Measurements from ENCODE around the gene PPP1R9A. TPM values are rescaled to one million over a fixed set of nuclear protein-coding genes. Genes with fewer than 3 reads are reported as not detected.

Gene PPP1R9A
- total RNA-seq, 2 experiments from 2014 or later = not detected

DNA sequence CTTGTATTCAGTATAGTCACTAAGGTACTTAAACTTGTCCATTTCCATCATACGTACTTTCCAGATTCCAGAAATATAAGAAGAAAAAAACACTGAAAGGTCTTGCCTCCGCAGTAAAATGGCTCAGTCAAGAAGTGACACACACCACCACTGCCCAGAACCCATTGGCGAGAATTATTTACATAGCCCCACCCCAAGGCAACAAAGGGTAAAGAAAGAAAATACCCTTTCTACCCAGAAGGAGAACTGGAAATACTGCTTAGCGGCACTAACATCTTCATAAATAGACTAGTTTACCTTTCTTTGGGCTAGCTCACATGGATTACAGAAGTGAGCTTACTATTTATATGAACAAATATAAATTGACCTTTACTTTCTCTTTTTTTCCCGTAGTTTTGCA lies 194.0 kb downstream of the PPP1R9A start:
- intact Hi-C loops (cut with micrococcal nuclease) = no loop called here
- Mint-ChIP-seq H3K27me3 (ENCODE audit: low read depth) (no peaks in the 10 kb centered on the region), H3K27ac (no peak overlapping the region), H3K36me3 (ENCODE audit: low read depth) (no peaks in the 10 kb centered on the region), H3K9me3 (no peaks in the 10 kb centered on the region), H3K4me3 (no peak overlapping the region), H3K4me1 (ENCODE audit: low read depth) (no peaks in the 10 kb centered on the region)
- no peak for DNase-seq
- CTCF ChIA-PET = no interaction called here

DNA sequence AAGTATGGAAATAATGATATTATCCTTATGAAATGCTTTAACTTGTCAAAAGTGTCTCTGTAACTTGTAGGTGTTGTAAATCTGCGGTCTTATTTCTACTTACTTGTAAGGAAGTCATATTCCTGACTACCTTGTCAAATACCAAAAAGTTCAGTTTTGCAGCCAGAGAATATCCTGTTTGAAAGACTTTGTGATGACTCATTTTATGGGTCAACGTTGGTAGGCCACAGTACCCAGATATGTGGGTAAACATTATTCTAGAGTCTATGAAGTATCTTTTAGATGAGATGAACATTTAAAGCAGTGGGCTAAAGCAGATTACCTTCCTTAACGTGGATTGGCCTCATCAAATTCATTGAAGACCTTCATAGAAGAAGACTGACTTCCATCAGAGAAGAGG lies 195.3 kb downstream of the PPP1R9A start:
- CTCF ChIA-PET = no interaction called here
- intact Hi-C loops (cut with micrococcal nuclease) = no loop called here
- no peak overlapping the region for H3K4me3 Mint-ChIP-seq
- no peaks in the 10 kb centered on the region for H3K27me3 Mint-ChIP-seq (ENCODE audit: low read depth)
- H3K4me1 Mint-ChIP-seq (ENCODE audit: low read depth) = no peaks in the 10 kb centered on the region
- H3K36me3 Mint-ChIP-seq (ENCODE audit: low read depth) = no peaks in the 10 kb centered on the region
- no peaks in the 10 kb centered on the region for H3K9me3 Mint-ChIP-seq
- no peak for DNase-seq
- no peak overlapping the region for H3K27ac Mint-ChIP-seq

GRCh38 chr7:95104739-95105138 lies 197.3 kb downstream of the PPP1R9A start:
- Mint-ChIP-seq H3K9me3 (no peaks in the 10 kb centered on the region), H3K27me3 (ENCODE audit: low read depth) (peaks cover 4% of the 10 kb centered on the region), H3K4me1 (ENCODE audit: low read depth) (no peaks in the 10 kb centered on the region), H3K4me3 (no peak overlapping the region), H3K27ac (no peak overlapping the region), H3K36me3 (ENCODE audit: low read depth) (no peaks in the 10 kb centered on the region)
- CTCF ChIA-PET = no interaction called here
- DNase-seq = no peak
- intact Hi-C loops (cut with micrococcal nuclease) = no loop called here

DNA sequence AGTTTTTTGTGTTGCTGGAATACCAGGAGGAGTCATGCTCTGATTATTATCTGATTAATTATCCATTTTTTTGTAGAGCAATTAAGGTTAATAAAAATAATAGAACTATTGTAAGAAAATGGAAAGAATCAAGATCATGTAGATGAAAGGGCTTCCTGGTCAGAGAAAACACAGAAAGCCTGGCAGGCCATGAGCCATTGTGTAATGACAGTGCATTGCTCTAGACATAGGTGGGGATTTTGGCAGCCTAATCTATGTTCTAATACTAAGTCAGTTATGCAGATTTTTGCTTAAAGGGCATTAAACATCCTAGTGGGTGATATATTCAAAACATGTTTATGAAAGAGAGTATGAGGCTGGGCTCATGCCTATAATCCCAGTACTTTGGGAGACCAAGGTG lies 198.2 kb downstream of the PPP1R9A start:
- Mint-ChIP-seq H3K4me3 (no peak overlapping the region), H3K27ac (no peak overlapping the region), H3K9me3 (no peaks in the 10 kb centered on the region), H3K36me3 (ENCODE audit: low read depth) (no peaks in the 10 kb centered on the region), H3K27me3 (ENCODE audit: low read depth) (peaks cover 4% of the 10 kb centered on the region), H3K4me1 (ENCODE audit: low read depth) (no peaks in the 10 kb centered on the region)
- intact Hi-C loops (cut with micrococcal nuclease) = no loop called here
- CTCF ChIA-PET = no interaction called here
- no peak for DNase-seq

- no peak for DNase-seq
- Mint-ChIP-seq H3K27me3 (ENCODE audit: low read depth) (peaks cover 4% of the 10 kb centered on the region), H3K27ac (no peak overlapping the region), H3K9me3 (no peaks in the 10 kb centered on the region), H3K4me3 (no peak overlapping the region), H3K36me3 (ENCODE audit: low read depth) (no peaks in the 10 kb centered on the region), H3K4me1 (ENCODE audit: low read depth) (no peaks in the 10 kb centered on the region)
- CTCF ChIA-PET = no interaction called here
- intact Hi-C loops (cut with micrococcal nuclease) = no loop called here
Observed at GRCh38 chr7:95106401-95106800, 199.0 kb downstream of the PPP1R9A start.

- DNase-seq = no peak
- intact Hi-C loops (cut with micrococcal nuclease) = no loop called here
- no peaks in the 10 kb centered on the region for H3K36me3 Mint-ChIP-seq (ENCODE audit: low read depth)
- no peaks in the 10 kb centered on the region for H3K4me1 Mint-ChIP-seq (ENCODE audit: low read depth)
- H3K27me3 Mint-ChIP-seq (ENCODE audit: low read depth) = peaks cover 8% of the 10 kb centered on the region
- no peak overlapping the region for H3K27ac Mint-ChIP-seq
- H3K9me3 Mint-ChIP-seq = no peaks in the 10 kb centered on the region
- H3K4me3 Mint-ChIP-seq = no peak overlapping the region
- CTCF ChIA-PET = no interaction called here
Observed at GRCh38 chr7:95110707-95111106, 203.3 kb downstream of the PPP1R9A start.

GRCh38 chr7:95113590-95113989 lies 206.2 kb downstream of the PPP1R9A start:
- CTCF ChIA-PET = no interaction called here
- intact Hi-C loops (cut with micrococcal nuclease) = no loop called here
- no peaks in the 10 kb centered on the region for H3K36me3 Mint-ChIP-seq (ENCODE audit: low read depth)
- peaks cover 8% of the 10 kb centered on the region for H3K27me3 Mint-ChIP-seq (ENCODE audit: low read depth)
- H3K9me3 Mint-ChIP-seq = no peaks in the 10 kb centered on the region
- DNase-seq = no peak
- H3K4me1 Mint-ChIP-seq (ENCODE audit: low read depth) = no peaks in the 10 kb centered on the region
- no peak overlapping the region for H3K27ac Mint-ChIP-seq
- no peak overlapping the region for H3K4me3 Mint-ChIP-seq

DNA sequence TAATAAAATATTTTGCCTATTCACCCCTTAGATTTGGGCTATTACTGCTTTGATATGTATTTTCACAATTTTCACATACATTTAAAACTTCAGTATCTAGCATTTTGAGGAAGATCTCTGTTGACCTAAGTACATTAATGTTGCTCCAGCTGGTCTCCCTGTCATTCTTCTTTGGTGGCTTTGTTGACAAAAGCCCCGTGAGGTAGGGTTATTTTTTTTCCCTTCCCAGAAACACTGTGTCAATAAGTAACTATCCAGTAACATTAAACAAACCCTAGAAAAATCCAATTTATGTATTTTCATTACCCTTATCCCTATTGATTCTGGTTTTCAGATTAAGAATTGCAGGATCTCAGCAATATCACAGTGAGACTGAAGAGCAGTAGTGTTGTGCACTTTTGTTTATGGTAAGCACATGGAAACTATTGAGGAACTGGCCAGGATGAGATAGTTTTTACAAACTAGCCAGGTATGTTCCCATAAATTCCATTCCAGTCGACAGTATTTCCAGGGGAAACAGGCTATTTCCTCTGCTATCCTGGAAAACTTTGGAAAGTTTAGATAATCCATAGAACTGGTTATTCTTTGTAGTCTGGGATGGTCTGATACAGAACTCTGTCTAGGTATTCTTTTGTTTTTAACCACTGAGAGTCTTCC lies 218.8 kb downstream of the PPP1R9A start:
- intact Hi-C loops (cut with micrococcal nuclease) = no loop called here
- Mint-ChIP-seq H3K9me3 (peaks cover 7% of the 10 kb centered on the region), H3K27ac (no peak overlapping the region), H3K27me3 (ENCODE audit: low read depth) (no peaks in the 10 kb centered on the region), H3K4me3 (no peak overlapping the region), H3K4me1 (ENCODE audit: low read depth) (no peaks in the 10 kb centered on the region), H3K36me3 (ENCODE audit: low read depth) (no peaks in the 10 kb centered on the region)
- CTCF ChIA-PET = no interaction called here
- DNase-seq = no peak

- DNase-seq = no peak
- Mint-ChIP-seq H3K4me1 (ENCODE audit: low read depth) (no peaks in the 10 kb centered on the region), H3K4me3 (no peak overlapping the region), H3K9me3 (peaks cover 7% of the 10 kb centered on the region), H3K27ac (no peak overlapping the region), H3K36me3 (ENCODE audit: low read depth) (no peaks in the 10 kb centered on the region), H3K27me3 (ENCODE audit: low read depth) (no peaks in the 10 kb centered on the region)
- CTCF ChIA-PET = no interaction called here
- intact Hi-C loops (cut with micrococcal nuclease) = no loop called here
Observed at GRCh38 chr7:95132500-95132899, 225.1 kb downstream of the PPP1R9A start.

DNA sequence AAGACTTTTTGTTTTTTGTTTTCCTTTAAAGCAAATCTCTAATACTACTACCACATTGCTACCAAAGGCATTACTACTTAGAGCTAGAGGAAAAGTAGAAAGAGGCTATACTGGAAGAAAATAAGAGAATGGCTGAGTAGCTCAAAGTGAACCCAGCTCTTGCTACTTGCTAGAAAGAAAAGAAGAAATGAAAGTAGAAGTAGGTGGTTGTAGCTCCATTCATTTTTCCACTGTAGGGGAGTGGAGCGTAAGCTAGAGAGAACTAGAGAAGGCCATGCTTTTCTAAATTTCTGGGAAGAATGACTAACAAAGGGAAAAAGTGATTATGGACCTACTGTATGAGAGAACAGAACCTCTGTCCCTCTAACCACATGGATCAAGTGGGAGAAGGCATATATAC lies 232.5 kb downstream of the PPP1R9A start:
- Mint-ChIP-seq H3K9me3 (no peaks in the 10 kb centered on the region), H3K4me1 (ENCODE audit: low read depth) (no peaks in the 10 kb centered on the region), H3K27ac (no peak overlapping the region), H3K36me3 (ENCODE audit: low read depth) (no peaks in the 10 kb centered on the region), H3K4me3 (no peak overlapping the region), H3K27me3 (ENCODE audit: low read depth) (no peaks in the 10 kb centered on the region)
- DNase-seq = no peak
- intact Hi-C loops (cut with micrococcal nuclease) = no loop called here
- CTCF ChIA-PET = interaction anchor here (0.7 to 0.8 kb wide), 2 partner anchors 1083 to 1762 kb away, joined by 3 read pairs; no protein-coding TSS in a partner anchor

- Mint-ChIP-seq H3K27me3 (ENCODE audit: low read depth) (no peaks in the 10 kb centered on the region), H3K36me3 (ENCODE audit: low read depth) (no peaks in the 10 kb centered on the region), H3K27ac (no peak overlapping the region), H3K9me3 (no peaks in the 10 kb centered on the region), H3K4me3 (no peak overlapping the region), H3K4me1 (ENCODE audit: low read depth) (no peaks in the 10 kb centered on the region)
- CTCF ChIA-PET = no interaction called here
- DNase-seq = no peak
- intact Hi-C loops (cut with micrococcal nuclease) = no loop called here
Observed at GRCh38 chr7:95141755-95142154, 234.4 kb downstream of the PPP1R9A start.

DNA sequence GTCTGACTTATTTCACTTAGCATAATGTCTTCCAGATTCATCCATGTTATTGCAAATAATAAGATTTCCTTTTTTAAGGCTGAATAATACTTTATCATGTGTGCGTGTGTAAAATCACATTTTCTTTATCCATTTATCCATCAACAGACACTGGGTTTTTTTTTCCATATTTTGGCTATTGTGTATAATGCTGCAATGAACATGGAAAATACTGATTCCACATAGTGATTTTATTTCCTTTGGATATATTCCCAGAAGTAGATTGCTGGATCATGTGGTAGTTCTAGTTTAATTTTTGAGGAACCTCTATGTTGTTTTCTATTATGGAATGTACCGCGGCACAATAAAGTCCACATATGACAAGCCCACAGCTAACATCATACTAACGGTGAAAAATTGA lies 236.9 kb downstream of the PPP1R9A start:
- CTCF ChIA-PET = no interaction called here

GRCh38 chr7:95155965-95156364 lies 248.6 kb downstream of the PPP1R9A start:
- H3K27ac Mint-ChIP-seq = no peak overlapping the region
- CTCF ChIA-PET = no interaction called here

More for the DNA sequence above, 236.9 kb downstream of the PPP1R9A start:
- Mint-ChIP-seq H3K9me3 (no peaks in the 10 kb centered on the region), H3K4me1 (ENCODE audit: low read depth) (no peaks in the 10 kb centered on the region), H3K27ac (no peak overlapping the region), H3K4me3 (no peak overlapping the region), H3K36me3 (ENCODE audit: low read depth) (no peaks in the 10 kb centered on the region), H3K27me3 (ENCODE audit: low read depth) (no peaks in the 10 kb centered on the region)
- no peak for DNase-seq
- intact Hi-C loops (cut with micrococcal nuclease) = no loop called here

More at GRCh38 chr7:95155965-95156364, 248.6 kb downstream of the PPP1R9A start:
- Mint-ChIP-seq H3K9me3 (no peaks in the 10 kb centered on the region), H3K36me3 (ENCODE audit: low read depth) (no peaks in the 10 kb centered on the region), H3K4me1 (ENCODE audit: low read depth) (no peaks in the 10 kb centered on the region), H3K4me3 (no peak overlapping the region), H3K27me3 (ENCODE audit: low read depth) (no peaks in the 10 kb centered on the region)
- DNase-seq = no peak
- intact Hi-C loops (cut with micrococcal nuclease) = no loop called here
